Endothelial cell of coronary artery (primary cell): Measurements from ENCODE around the gene LTB4R. TPM values are rescaled to one million over a fixed set of nuclear protein-coding genes. Genes with fewer than 3 reads are reported as not detected.

Source experiments
- total RNA-seq: library from RNA; depleted of rRNA; stranded (reverse); fragments of >200 nt; gene quantifications from 2 replicates; pipeline ENCODE4 v1.2.3, GENCODE V29; 2014

LTB4R gene
- 1.7 and 3.3 TPM in 2 replicates for total RNA-seq

GRCh38 chr14:24310646-24311604, at the start of gene LTB4R:
Gene LTB4R, plus strand, starts transcription at chr14:24311502. Its CDS starts 4,150 bp downstream, at chr14:24315652.

GRCh38 chr14:24262821-24263733, 48.2 kb upstream of the LTB4R start, which contains the start of gene TGM1:
Gene TGM1, minus strand, starts transcription at chr14:24263177. Its CDS starts 825 bp downstream, at chr14:24262352.

GRCh38 chr14:24271134-24271833, 40.0 kb upstream of the LTB4R start, which contains the start of gene RABGGTA:
Gene RABGGTA, minus strand, starts transcription at chr14:24271597. Its CDS starts 482 bp downstream, at chr14:24271115.

GRCh38 chr14:24299255-24300191, 11.8 kb upstream of the LTB4R start, which contains the start of the genes DHRS1 and NOP9:
Gene DHRS1, minus strand, starts transcription at chr14:24299780. Its CDS starts 674 bp downstream, at chr14:24299106.
Gene NOP9, plus strand, starts transcription at chr14:24299850. Its CDS starts 105 bp downstream, at chr14:24299955.

GRCh38 chr14:24307575-24308341, 3.5 kb upstream of the LTB4R start, which contains the start of gene CIDEB:
Gene CIDEB, minus strand, starts transcription at chr14:24307977. Its CDS starts 119 bp downstream, at chr14:24307858.

GRCh38 chr14:24309538-24310264, 1.6 kb upstream of the LTB4R start, which contains the start of gene LTB4R2:
Gene LTB4R2, plus strand, starts transcription at chr14:24310140. Its CDS starts 525 bp downstream, at chr14:24310665.

GRCh38 chr14:24334431-24335291, 23.4 kb downstream of the LTB4R start, which contains the start of gene ADCY4:
Gene ADCY4, minus strand, starts transcription at chr14:24335071. Its CDS starts 419 bp downstream, at chr14:24334652.

GRCh38 chr14:24339284-24340151, 28.2 kb downstream of the LTB4R start, which contains the start of gene RIPK3:
Gene RIPK3, minus strand, starts transcription at chr14:24339991. Its CDS starts 165 bp downstream, at chr14:24339826.

Other genes starting within 250 kb of the LTB4R start
- not detected in 2 replicates for gene CPNE6, start 239.9 kb upstream of the LTB4R start, total RNA-seq
- 5.1 and 17.4 TPM in 2 replicates for gene PCK2, start 217.2 kb upstream of the LTB4R start, total RNA-seq
- 42.3 and 47.3 TPM in 2 replicates for gene DCAF11, start 196.7 kb upstream of the LTB4R start, total RNA-seq
- 0.19 and 0.45 TPM in 2 replicates for gene NRL, start 196.6 kb upstream of the LTB4R start, total RNA-seq
- 0.19 and 0.27 TPM in 2 replicates for gene FITM1, start 180.8 kb upstream of the LTB4R start, total RNA-seq
- 78.5 and 103 TPM in 2 replicates for gene PSME1, start 175.3 kb upstream of the LTB4R start, total RNA-seq
- gene EMC9, start 169.9 kb upstream of the LTB4R start, total RNA-seq, result 23.2 and 23.7 TPM in 2 replicates
- gene PSME2, start 164.9 kb upstream of the LTB4R start, total RNA-seq, result 101 and 105 TPM in 2 replicates
- gene RNF31, start 164.0 kb upstream of the LTB4R start, total RNA-seq, result 28.9 and 29.3 TPM in 2 replicates
- gene IRF9, start 150.2 kb upstream of the LTB4R start, total RNA-seq, result 39.4 and 47.7 TPM in 2 replicates
- gene REC8, start 139.4 kb upstream of the LTB4R start, total RNA-seq, result 1.3 and 4.2 TPM in 2 replicates
- 41.1 and 49.6 TPM in 2 replicates for gene IPO4, start 122.7 kb upstream of the LTB4R start, total RNA-seq
- 38.6 and 53.6 TPM in 2 replicates for gene TM9SF1, start 116.1 kb upstream of the LTB4R start, total RNA-seq
- gene TSSK4, start 105.8 kb upstream of the LTB4R start, total RNA-seq, result 0.09 TPM in 1 of 2 replicates, not detected in the other
- gene CHMP4A, start 98.0 kb upstream of the LTB4R start, total RNA-seq, result 16.7 and 27.9 TPM in 2 replicates
- gene MDP1, start 95.4 kb upstream of the LTB4R start, total RNA-seq, result 8.6 and 8.8 TPM in 2 replicates
- gene NEDD8, start 79.1 kb upstream of the LTB4R start, total RNA-seq, result 235 and 253 TPM in 2 replicates
- 76.5 and 85.2 TPM in 2 replicates for gene GMPR2, start 78.6 kb upstream of the LTB4R start, total RNA-seq
- 38.1 and 43.4 TPM in 2 replicates for gene TINF2, start 68.9 kb upstream of the LTB4R start, total RNA-seq
- 0.36 and 0.75 TPM in 2 replicates for gene TGM1, start 48.3 kb upstream of the LTB4R start, total RNA-seq
- 20.5 and 21.1 TPM in 2 replicates for gene RABGGTA, start 39.9 kb upstream of the LTB4R start, total RNA-seq
- 6.6 and 7.3 TPM in 2 replicates for gene DHRS1, start 11.7 kb upstream of the LTB4R start, total RNA-seq
- gene NOP9, start 11.7 kb upstream of the LTB4R start, total RNA-seq, result 24.8 and 25.4 TPM in 2 replicates
- 1.4 and 2.8 TPM in 2 replicates for gene CIDEB, start 3.5 kb upstream of the LTB4R start, total RNA-seq
- 2.9 and 5.6 TPM in 2 replicates for gene LTB4R2, start 1.4 kb upstream of the LTB4R start, total RNA-seq
- gene ADCY4, start 23.6 kb downstream of the LTB4R start, total RNA-seq, result 37.2 and 43.1 TPM in 2 replicates
- 2.9 and 3.5 TPM in 2 replicates for gene RIPK3, start 28.5 kb downstream of the LTB4R start, total RNA-seq
- gene NFATC4, start 56.7 kb downstream of the LTB4R start, total RNA-seq, result 14.8 and 25.8 TPM in 2 replicates
- 8.0 and 14.1 TPM in 2 replicates for gene NYNRIN, start 87.5 kb downstream of the LTB4R start, total RNA-seq
- gene CBLN3, start 118.2 kb downstream of the LTB4R start, total RNA-seq, result 1.3 and 2.6 TPM in 2 replicates
- 46.2 and 73.3 TPM in 2 replicates for gene KHNYN, start 118.5 kb downstream of the LTB4R start, total RNA-seq
- gene SDR39U1, start 131.3 kb downstream of the LTB4R start, total RNA-seq, result 7.9 and 9.3 TPM in 2 replicates
- gene CMA1, start 196.8 kb downstream of the LTB4R start, total RNA-seq, result not detected in 2 replicates